Kidney epithelial cell (primary cell): Measurements from ENCODE around the gene FIBCD1. TPM values are rescaled to one million over a fixed set of nuclear protein-coding genes. Genes with fewer than 3 reads are reported as not detected.
A peak's percentile ranks its signal among the peaks of the same experiment; 100 is the strongest.
"Not testable (repeated sequence)": the region's sequence is repeated elsewhere in the genome, so short reads cannot be mapped to it uniquely, and the experiment has no call there.

ENCODE experiments used
- DNase-seq: peaks from one replicate; pipeline ENCODE4 v3.0.0-alpha.2; 2010; ENCODE audit warnings: low read depth
- H3K27me3 ChIP-seq: 2 replicates; pipeline ENCODE4 v1.6.0; 2011; ENCODE audit warnings: low read length; ENCODE audit not compliant: control insufficient read depth, insufficient read depth
- H3K36me3 ChIP-seq: 2 replicates; pipeline ENCODE4 v1.5.1; 2011; ENCODE audit warnings: low read length; ENCODE audit not compliant: control insufficient read depth, insufficient read depth
- H3K4me3 ChIP-seq: 2 replicates; pipeline ENCODE4 v1.5.1; 2011; ENCODE audit warnings: low read depth, mild to moderate bottlenecking, control low read depth, low read length
- CTCF ChIP-seq: IDR thresholded peaks from 2 replicates; pipeline ENCODE4 v1.5.1; 2011; ENCODE audit warnings: mild to moderate bottlenecking, moderate library complexity, low read length, control low read depth, inconsistent platforms; ENCODE audit not compliant: insufficient read depth, poor library complexity, severe bottlenecking
- total RNA-seq: library from RNA; depleted of rRNA; stranded (reverse); fragments of >200 nt; gene quantifications from 2 replicates; pipeline ENCODE4 v1.2.3, GENCODE V29; 2015

Gene FIBCD1
- total RNA-seq, 1 donor from 2014 or later = 2.6 TPM

- no peak for DNase-seq
- Histone ChIP-seq H3K4me3 (no peak overlapping the region), H3K36me3 (no peaks in the 10 kb centered on the region), H3K27me3 (no peaks in the 10 kb centered on the region)
- TF ChIP-seq CTCF = no peak
These were observed 24.4 kb upstream of the FIBCD1 start for GRCh38 chr9:130963337-130963908.

GRCh38 chr9:130962418-130963316, 23.6 kb upstream of the FIBCD1 start:
- peak; percentile 88 for DNase-seq
- Histone ChIP-seq H3K4me3 (no peak overlapping the region), H3K27me3 (no peaks in the 10 kb centered on the region), H3K36me3 (no peaks in the 10 kb centered on the region)
- no peak for TF ChIP-seq CTCF

GRCh38 chr9:130961511-130962300, 22.7 kb upstream of the FIBCD1 start:
- DNase-seq = no peak
- Histone ChIP-seq H3K27me3 (no peaks in the 10 kb centered on the region), H3K36me3 (no peaks in the 10 kb centered on the region), H3K4me3 (no peak overlapping the region)
- no peak for TF ChIP-seq CTCF

GRCh38 chr9:130960522-130961378, 21.7 kb upstream of the FIBCD1 start:
- Histone ChIP-seq H3K36me3 (no peaks in the 10 kb centered on the region), H3K27me3 (peaks cover 2% of the 10 kb centered on the region), H3K4me3 (no peak overlapping the region)
- no peak for TF ChIP-seq CTCF
- DNase-seq = no peak

GRCh38 chr9:130959809-130960334, 20.8 kb upstream of the FIBCD1 start:
- Histone ChIP-seq H3K36me3 (no peaks in the 10 kb centered on the region), H3K4me3 (no peak overlapping the region), H3K27me3 (peaks cover 2% of the 10 kb centered on the region)
- TF ChIP-seq CTCF = no peak
- DNase-seq = no peak

GRCh38 chr9:130958564-130958963, 19.5 kb upstream of the FIBCD1 start:
- DNase-seq, H3K36me3 ChIP-seq, H3K4me3 ChIP-seq, H3K27me3 ChIP-seq: not testable (repeated sequence)
